MM.1S (cell line): ENCODE results near the gene NAA20.

Source experiments
- DNase-seq: peaks from one replicate; pipeline ENCODE4 v3.0.0-alpha.2; 2015
- H2AFZ ChIP-seq: fragments of 300-600 bp; sonication (generic); 2 replicates; pipeline ENCODE4 v1.6.0; 2016; ENCODE audit warnings: antibody characterized with exemption, low read length
- H3F3A ChIP-seq: fragments of 300-600 bp; sonication (generic); 2 replicates; pipeline ENCODE4 v1.6.1; 2016; ENCODE audit warnings: mild to moderate bottlenecking, antibody characterized with exemption, low read length, moderate library complexity, mixed read lengths; ENCODE audit not compliant: insufficient read depth
- H3K27ac ChIP-seq: fragments of 300-600 bp; sonication (generic); 2 replicates; pipeline ENCODE4 v1.5.1; 2016; ENCODE audit warnings: mild to moderate bottlenecking, low read length
- H3K27me3 ChIP-seq: fragments of 300-600 bp; sonication (generic); replicated peaks from 2 replicates; pipeline ENCODE4 v1.6.0; 2016; ENCODE audit warnings: low read length; ENCODE audit not compliant: insufficient read depth
- H3K36me3 ChIP-seq: fragments of 300-600 bp; sonication (generic); replicated peaks from 2 replicates; pipeline ENCODE4 v1.6.1; 2016; ENCODE audit warnings: mild to moderate bottlenecking, low read length, mixed read lengths; ENCODE audit not compliant: insufficient read depth
- H3K4me1 ChIP-seq: fragments of 300-600 bp; sonication (generic); 2 replicates; pipeline ENCODE4 v1.6.1; 2016; ENCODE audit warnings: low read length, mixed read lengths
- H3K4me2 ChIP-seq: fragments of 300-600 bp; sonication (generic); 2 replicates; pipeline ENCODE4 v1.6.0; 2016; ENCODE audit warnings: low read depth, low read length
- H3K4me3 ChIP-seq: fragments of 300-600 bp; sonication (generic); 2 replicates; pipeline ENCODE4 v1.5.1; 2016; ENCODE audit warnings: low read length, mixed read lengths
- H3K79me2 ChIP-seq: fragments of 300-600 bp; sonication (generic); 2 replicates; pipeline ENCODE4 v1.6.1; 2016; ENCODE audit warnings: mixed run types, low read length, mixed read lengths
- H3K9ac ChIP-seq: fragments of 300-600 bp; sonication (generic); 2 replicates; pipeline ENCODE4 v1.6.1; 2016; ENCODE audit warnings: low read length, mixed read lengths
- H3K9me2 ChIP-seq: fragments of 300-600 bp; sonication (generic); replicated peaks from 2 replicates; pipeline ENCODE4 v1.6.1; 2016; ENCODE audit warnings: mild to moderate bottlenecking, low read length, mixed read lengths; ENCODE audit not compliant: insufficient read depth
- H3K9me3 ChIP-seq: fragments of 300-600 bp; sonication (generic); replicated peaks from 2 replicates; pipeline ENCODE4 v1.6.1; 2016; ENCODE audit warnings: mild to moderate bottlenecking, low read length, mixed read lengths; ENCODE audit not compliant: insufficient read depth
- H4K20me1 ChIP-seq: fragments of 300-600 bp; sonication (generic); 2 replicates; pipeline ENCODE4 v1.6.1; 2016; ENCODE audit warnings: mild to moderate bottlenecking, low read length, moderate library complexity, mixed read lengths; ENCODE audit not compliant: insufficient read depth
- CTCF ChIP-seq: fragments of 300-600 bp; sonication (generic); IDR thresholded peaks from 2 replicates; pipeline ENCODE4 v1.5.1; 2016; ENCODE audit warnings: antibody characterized with exemption, low read length, mixed read lengths
- EZH2 ChIP-seq: fragments of 300-600 bp; sonication (generic); optimal IDR thresholded peaks from 2 replicates; pipeline ENCODE3; 2017; ENCODE audit warnings: low read depth, mild to moderate bottlenecking, antibody characterized with exemption, low read length, mixed read lengths
- EZH2phosphoT487 ChIP-seq: fragments of 300-600 bp; sonication (generic); IDR thresholded peaks from 2 replicates; pipeline ENCODE4 v1.6.1; 2018; ENCODE audit warnings: antibody characterized with exemption, low read length

The NAA20 gene

GRCh38 chr20:20076297-20077065, 59.3 kb downstream of the NAA20 start:
- H3K36me3 ChIP-seq: no peaks in the 10 kb centered on the region
- H3K4me2 ChIP-seq: no peak overlapping the region
- H3K9me3 ChIP-seq: no peaks in the 10 kb centered on the region
- H3K27ac ChIP-seq: no peak overlapping the region
- H3K9me2 ChIP-seq: no peaks in the 10 kb centered on the region
- no peaks in the 10 kb centered on the region for H4K20me1 ChIP-seq
- TF ChIP-seq CTCF (no peak), EZH2phosphoT487 (no peak), EZH2 (no peak)
- no peak overlapping the region for H3K4me3 ChIP-seq
- no peak overlapping the region for H2AFZ ChIP-seq
- no peak for DNase-seq
- H3F3A ChIP-seq: no peaks in the 10 kb centered on the region
- H3K27me3 ChIP-seq: no peaks in the 10 kb centered on the region
- H3K4me1 ChIP-seq: no peaks in the 10 kb centered on the region
- no peaks in the 10 kb centered on the region for H3K79me2 ChIP-seq
- no peak overlapping the region for H3K9ac ChIP-seq

DNA sequence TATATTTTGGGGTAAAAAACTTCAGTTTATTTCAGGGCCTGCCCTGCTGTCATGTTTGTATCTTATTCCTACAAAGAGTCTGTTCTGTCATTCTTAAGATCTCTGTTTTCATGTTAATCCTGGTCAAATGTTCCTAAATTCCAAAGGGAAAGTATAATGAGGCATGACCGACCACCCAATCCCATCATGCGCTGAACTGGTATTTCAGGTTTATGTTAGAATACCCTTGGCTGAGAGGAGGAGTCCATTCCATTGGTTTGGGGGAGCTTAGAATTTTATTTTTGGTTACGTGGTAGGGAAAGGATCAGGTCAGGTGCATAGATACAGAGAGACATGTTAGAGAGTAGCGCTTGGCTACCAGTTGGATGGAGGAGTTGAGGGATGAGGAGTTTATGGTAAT, 60.9 kb downstream of the NAA20 start:
- Histone ChIP-seq H3F3A (no peaks in the 10 kb centered on the region), H3K4me2 (no peak overlapping the region), H3K9me2 (no peaks in the 10 kb centered on the region), H3K4me1 (no peaks in the 10 kb centered on the region), H3K4me3 (no peak overlapping the region), H3K27ac (no peak overlapping the region), H3K79me2 (no peaks in the 10 kb centered on the region), H2AFZ (no peak overlapping the region), H3K36me3 (no peaks in the 10 kb centered on the region), H4K20me1 (no peaks in the 10 kb centered on the region), H3K9me3 (no peaks in the 10 kb centered on the region), H3K27me3 (no peaks in the 10 kb centered on the region), H3K9ac (no peak overlapping the region)
- no peak for DNase-seq
- no peak for TF ChIP-seq EZH2
- TF ChIP-seq EZH2phosphoT487: no peak
- TF ChIP-seq CTCF: no peak

GRCh38 chr20:20079102-20079784, 62.1 kb downstream of the NAA20 start:
- Histone ChIP-seq H3K4me3 (no peak overlapping the region), H3K36me3 (no peaks in the 10 kb centered on the region), H3K27ac (no peak overlapping the region), H2AFZ (no peak overlapping the region), H3K79me2 (no peaks in the 10 kb centered on the region), H3K9ac (no peak overlapping the region), H4K20me1 (no peaks in the 10 kb centered on the region), H3K4me2 (no peak overlapping the region), H3K27me3 (no peaks in the 10 kb centered on the region), H3K9me3 (no peaks in the 10 kb centered on the region), H3F3A (no peaks in the 10 kb centered on the region), H3K4me1 (no peaks in the 10 kb centered on the region), H3K9me2 (no peaks in the 10 kb centered on the region)
- TF ChIP-seq CTCF (no peak), EZH2 (no peak), EZH2phosphoT487 (no peak)
- no peak for DNase-seq
